Measurements from ENCODE around the gene MXD3.

MXD3 gene

DNA sequence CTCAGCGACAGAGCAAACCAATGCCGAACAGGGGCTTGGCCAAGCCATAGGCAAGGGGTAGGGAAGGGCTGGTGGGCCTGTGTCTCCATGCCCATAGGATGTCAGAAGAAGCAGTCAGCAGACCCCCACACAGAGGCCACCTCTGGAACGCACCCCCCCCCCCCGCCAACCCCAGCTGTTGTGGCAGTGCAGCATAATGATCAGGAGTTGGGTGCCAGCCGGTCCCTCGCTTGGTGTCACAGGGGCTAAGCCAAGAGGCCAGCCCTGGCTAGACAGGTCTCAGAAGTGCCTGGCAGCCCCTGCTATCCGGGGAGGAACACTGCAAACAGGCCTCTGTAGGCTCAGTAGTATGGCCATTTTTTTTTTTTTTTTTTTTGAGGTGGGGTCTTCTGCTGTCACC, 3.7 kb upstream of the MXD3 start:
- Histone ChIP-seq H3K4me3 (ENCODE audit: low read depth in 1 of 2, low read length in 2 of 2) (no peak overlapping the region), H3K36me3 (ENCODE audit: control insufficient read depth in 1 of 2, insufficient read depth in 2 of 2, low read length in 2 of 2) (no peaks in the 10 kb centered on the region), H3K4me1 (ENCODE audit: control insufficient read depth in 1 of 2, insufficient read depth in 2 of 2, low read length in 2 of 2) (peaks cover 0 to 25% of the 10 kb centered on the region in 2 donors), H3K27me3 (ENCODE audit: low read depth, low read length) (no peaks in the 10 kb centered on the region), H3K9me3 (ENCODE audit: control insufficient read depth in 1 of 2, low read length in 2 of 2) (no peaks in the 10 kb centered on the region), H3K27ac (ENCODE audit: low read length) (no peak overlapping the region)

DNA sequence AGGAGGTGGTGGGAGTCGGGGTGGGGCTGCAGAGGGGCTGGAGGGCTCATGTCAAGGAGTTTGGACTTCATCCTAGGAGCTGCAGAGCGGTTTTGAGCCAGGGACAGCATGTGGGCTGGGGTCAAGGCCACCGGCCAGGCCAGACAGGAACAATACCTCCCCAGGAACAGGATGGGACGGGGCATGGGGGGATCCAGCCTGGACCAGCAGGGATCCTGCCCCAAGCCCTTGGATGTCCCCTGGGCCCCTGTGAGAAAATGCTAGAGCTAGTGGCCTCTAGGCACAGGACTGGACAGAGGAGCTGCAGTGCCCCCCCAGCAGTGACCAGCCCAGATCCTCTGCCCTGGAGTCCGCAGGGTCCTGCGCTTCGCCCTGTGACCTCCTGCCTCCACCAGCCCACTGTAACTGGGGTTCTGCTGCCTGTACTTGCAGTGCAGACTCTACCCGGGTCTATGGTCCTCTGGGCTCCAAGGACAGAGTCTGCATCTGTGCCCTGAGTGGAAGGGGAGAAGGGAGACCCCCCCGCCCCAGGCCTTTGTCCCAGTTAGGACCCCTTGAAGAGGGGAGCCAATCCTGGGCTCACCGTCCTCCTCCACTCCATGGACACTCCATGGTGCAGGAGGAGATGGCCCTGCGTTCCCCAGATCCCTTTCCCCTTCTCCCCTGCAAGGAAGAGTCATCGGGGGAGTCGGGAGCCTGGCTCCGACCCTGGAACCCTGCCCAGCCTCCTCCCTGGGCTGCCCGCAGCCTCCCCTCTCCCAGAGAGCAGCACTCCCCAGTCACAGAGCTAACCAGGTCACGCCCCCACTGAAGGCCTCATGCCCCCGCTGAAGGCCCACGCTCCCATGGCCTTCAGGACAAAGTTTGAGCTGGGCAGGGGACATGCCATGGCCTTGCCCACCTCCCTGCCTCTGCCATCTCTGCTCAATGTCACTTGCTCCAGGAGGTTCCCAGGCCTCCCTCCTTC, 3.0 kb upstream of the MXD3 start:
- no peaks in the 10 kb centered on the region for H3K9me3 ChIP-seq (ENCODE audit: control insufficient read depth in 1 of 2, low read length in 2 of 2)
- no peaks in the 10 kb centered on the region for H3K27me3 ChIP-seq (ENCODE audit: low read depth, low read length)
- no peak overlapping the region for H3K27ac ChIP-seq (ENCODE audit: low read length)
- H3K4me3 ChIP-seq (ENCODE audit: low read depth in 1 of 2, low read length in 2 of 2): no peak overlapping the region
- no peaks in the 10 kb centered on the region for H3K36me3 ChIP-seq (ENCODE audit: control insufficient read depth in 1 of 2, insufficient read depth in 2 of 2, low read length in 2 of 2)
- peaks cover 0 to 25% of the 10 kb centered on the region in 2 donors for H3K4me1 ChIP-seq (ENCODE audit: control insufficient read depth in 1 of 2, insufficient read depth in 2 of 2, low read length in 2 of 2)

DNA sequence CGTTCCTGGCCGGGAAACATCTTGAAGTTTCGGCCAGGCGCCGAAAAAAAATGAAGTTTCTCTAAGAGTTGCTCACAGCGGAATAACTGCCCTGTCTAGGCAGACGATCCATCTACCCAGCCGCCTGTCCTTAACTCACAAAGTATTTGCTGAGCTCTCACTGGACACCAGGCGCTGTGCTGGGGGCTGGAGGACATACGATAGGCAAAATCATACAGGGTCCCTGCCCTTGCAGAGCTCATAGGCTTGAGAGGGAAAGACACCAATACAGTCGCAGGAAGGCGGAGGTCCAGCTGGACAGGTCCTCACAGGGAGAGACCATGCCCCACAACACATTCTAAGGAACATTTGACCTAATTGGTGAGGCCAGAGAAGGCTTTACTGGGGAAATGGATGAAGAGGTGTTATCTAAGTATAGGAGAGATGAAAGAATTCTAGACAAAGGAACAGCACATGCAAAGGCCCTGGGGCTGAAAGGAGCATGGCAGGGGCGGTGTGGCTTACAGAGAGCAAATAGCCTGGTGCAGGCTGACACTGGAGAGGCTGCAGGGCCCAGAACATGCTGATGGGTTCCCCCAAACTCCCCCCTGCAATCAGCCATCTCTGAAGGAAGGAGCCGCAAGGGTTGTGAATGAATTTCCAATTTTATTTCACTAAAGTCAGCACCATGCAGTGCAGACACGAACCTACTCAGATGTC, 2.0 kb upstream of the MXD3 start:
- H3K27ac ChIP-seq (ENCODE audit: low read length): no peak overlapping the region
- peaks cover 0 to 25% of the 10 kb centered on the region in 2 donors for H3K4me1 ChIP-seq (ENCODE audit: control insufficient read depth in 1 of 2, insufficient read depth in 2 of 2, low read length in 2 of 2)
- H3K27me3 ChIP-seq (ENCODE audit: low read depth, low read length): no peaks in the 10 kb centered on the region
- no peak overlapping the region for H3K4me3 ChIP-seq (ENCODE audit: low read depth in 1 of 2, low read length in 2 of 2)
- no peaks in the 10 kb centered on the region for H3K36me3 ChIP-seq (ENCODE audit: control insufficient read depth in 1 of 2, insufficient read depth in 2 of 2, low read length in 2 of 2)
- H3K9me3 ChIP-seq (ENCODE audit: control insufficient read depth in 1 of 2, low read length in 2 of 2): no peaks in the 10 kb centered on the region

DNA sequence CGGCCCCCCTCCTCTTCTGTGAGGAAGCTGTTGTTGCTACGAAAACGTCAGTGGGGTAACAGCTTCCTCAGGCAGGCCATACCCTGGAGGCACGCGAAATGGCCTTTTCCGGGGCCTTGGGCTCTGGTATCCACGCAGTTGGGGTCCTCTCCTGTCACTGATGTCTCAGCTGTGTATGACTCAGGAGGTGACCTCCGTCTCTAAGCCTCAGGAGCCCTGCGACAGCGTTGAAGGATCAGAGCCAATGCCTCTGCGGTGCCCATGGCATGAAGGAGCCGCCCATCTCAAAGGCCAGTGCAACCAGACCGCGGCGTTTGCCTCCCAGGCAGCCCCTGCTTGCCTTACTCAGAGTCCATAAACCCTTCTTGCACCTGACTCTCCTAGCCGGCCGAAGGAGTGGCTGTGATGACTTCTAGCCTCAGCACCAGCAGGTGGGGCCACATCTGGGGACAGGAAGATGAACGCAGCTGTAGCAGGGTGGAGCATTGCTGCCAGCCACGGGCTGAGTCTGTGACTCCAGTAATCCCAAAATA, 1.0 kb upstream of the MXD3 start:
- Histone ChIP-seq H3K4me1 (ENCODE audit: control insufficient read depth in 1 of 2, insufficient read depth in 2 of 2, low read length in 2 of 2) (peaks cover 0 to 25% of the 10 kb centered on the region in 2 donors), H3K27ac (ENCODE audit: low read length) (peak overlapping the region; percentile 8), H3K9me3 (ENCODE audit: control insufficient read depth in 1 of 2, low read length in 2 of 2) (no peaks in the 10 kb centered on the region), H3K4me3 (ENCODE audit: low read depth in 1 of 2, low read length in 2 of 2) (peak overlapping the region in 1 of 2 donors; percentile 77), H3K36me3 (ENCODE audit: control insufficient read depth in 1 of 2, insufficient read depth in 2 of 2, low read length in 2 of 2) (no peaks in the 10 kb centered on the region), H3K27me3 (ENCODE audit: low read depth, low read length) (no peaks in the 10 kb centered on the region)

DNA sequence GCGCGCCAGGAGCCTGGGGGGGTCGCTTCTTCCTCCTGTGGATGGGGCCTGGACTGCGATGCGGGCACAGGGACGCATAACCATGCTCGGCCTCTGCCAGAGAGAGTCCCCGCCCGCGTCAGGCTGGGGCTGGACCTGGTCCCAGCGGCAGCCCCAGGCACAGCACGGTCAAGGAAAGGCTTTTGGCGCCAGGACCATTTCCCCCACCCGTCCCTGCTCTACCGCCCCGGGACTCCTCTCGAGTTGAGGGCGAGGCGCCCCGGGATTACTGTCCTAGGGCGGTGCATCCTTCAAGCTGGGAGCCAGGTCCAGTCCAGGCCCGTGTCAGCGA, 341 bp downstream of the MXD3 start:
- peak overlapping the region; percentile 48 to 77 for H3K4me3 ChIP-seq (ENCODE audit: low read depth in 1 of 2, low read length in 2 of 2)
- no peak overlapping the region for H3K27ac ChIP-seq (ENCODE audit: low read length)
- H3K27me3 ChIP-seq (ENCODE audit: low read depth, low read length): no peaks in the 10 kb centered on the region
- H3K9me3 ChIP-seq (ENCODE audit: control insufficient read depth in 1 of 2, low read length in 2 of 2): no peaks in the 10 kb centered on the region
- peaks cover 0 to 25% of the 10 kb centered on the region in 2 donors for H3K4me1 ChIP-seq (ENCODE audit: control insufficient read depth in 1 of 2, insufficient read depth in 2 of 2, low read length in 2 of 2)
- peaks cover 6 to 12% of the 10 kb centered on the region in 2 donors for H3K36me3 ChIP-seq (ENCODE audit: control insufficient read depth in 1 of 2, insufficient read depth in 2 of 2, low read length in 2 of 2)

DNA sequence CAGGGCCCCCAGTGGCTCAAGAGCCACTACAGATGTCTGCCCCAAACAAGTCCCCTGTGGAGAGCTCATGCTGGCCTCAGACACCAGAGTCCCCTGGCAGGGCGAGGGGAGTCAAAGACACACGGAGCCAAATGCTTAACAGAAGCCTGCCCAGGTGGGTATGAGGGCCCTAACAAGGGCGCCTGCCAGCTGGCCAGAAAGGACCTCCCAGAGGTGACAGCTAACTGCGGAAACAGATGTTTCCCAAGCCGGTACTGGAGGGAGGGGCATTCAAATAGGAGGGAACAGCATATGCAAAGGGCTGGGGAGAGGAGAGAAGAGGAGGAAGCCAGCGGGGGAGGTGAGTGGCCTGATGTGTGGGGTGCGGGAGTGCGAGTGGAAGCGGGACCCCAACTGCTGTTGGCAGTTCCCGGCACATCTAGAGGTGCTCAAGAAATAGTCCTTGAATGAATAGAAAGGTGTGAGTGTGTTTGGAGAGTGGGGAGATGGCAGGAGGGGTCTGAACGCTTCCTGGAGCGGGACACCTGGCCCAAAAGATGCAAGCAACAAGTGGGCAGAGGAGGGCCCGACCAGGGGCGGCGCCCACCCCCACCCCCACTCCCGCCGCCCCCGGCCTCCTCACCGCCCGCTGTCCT, 824 bp downstream of the MXD3 start:
- Histone ChIP-seq H3K9me3 (ENCODE audit: control insufficient read depth in 1 of 2, low read length in 2 of 2) (no peaks in the 10 kb centered on the region), H3K4me1 (ENCODE audit: control insufficient read depth in 1 of 2, insufficient read depth in 2 of 2, low read length in 2 of 2) (peaks cover 0 to 25% of the 10 kb centered on the region in 2 donors), H3K27ac (ENCODE audit: low read length) (no peak overlapping the region), H3K27me3 (ENCODE audit: low read depth, low read length) (no peaks in the 10 kb centered on the region), H3K4me3 (ENCODE audit: low read depth in 1 of 2, low read length in 2 of 2) (peak overlapping the region; percentile 30 to 77), H3K36me3 (ENCODE audit: control insufficient read depth in 1 of 2, insufficient read depth in 2 of 2, low read length in 2 of 2) (peaks cover 11 to 17% of the 10 kb centered on the region in 2 donors)

DNA sequence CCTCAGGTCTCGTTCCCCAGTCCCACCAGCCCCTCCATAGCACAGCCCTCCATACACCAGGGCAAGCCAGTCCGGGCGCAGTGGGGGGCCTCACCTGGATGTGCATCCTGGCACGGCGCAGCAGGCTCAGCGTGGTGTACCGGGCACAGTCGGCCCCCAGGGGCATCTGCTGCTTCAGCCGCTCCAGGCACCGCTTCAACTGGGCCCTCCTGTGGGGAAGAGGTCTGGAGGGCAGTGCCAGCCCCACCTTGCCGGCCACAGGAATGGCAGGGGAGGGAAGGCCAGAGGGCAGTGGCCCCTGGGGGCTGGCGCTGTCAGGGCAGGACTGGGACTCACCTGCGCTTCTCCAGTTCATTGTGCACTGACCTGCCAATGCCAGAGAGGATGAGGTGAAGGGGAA, 1.4 kb downstream of the MXD3 start:
- H3K4me1 ChIP-seq (ENCODE audit: control insufficient read depth in 1 of 2, insufficient read depth in 2 of 2, low read length in 2 of 2): peaks cover 0 to 29% of the 10 kb centered on the region in 2 donors
- H3K4me3 ChIP-seq (ENCODE audit: low read depth in 1 of 2, low read length in 2 of 2): no peak overlapping the region
- no peaks in the 10 kb centered on the region for H3K27me3 ChIP-seq (ENCODE audit: low read depth, low read length)
- no peaks in the 10 kb centered on the region for H3K9me3 ChIP-seq (ENCODE audit: control insufficient read depth in 1 of 2, low read length in 2 of 2)
- no peak overlapping the region for H3K27ac ChIP-seq (ENCODE audit: low read length)
- H3K36me3 ChIP-seq (ENCODE audit: control insufficient read depth in 1 of 2, insufficient read depth in 2 of 2, low read length in 2 of 2): peaks cover 16 to 22% of the 10 kb centered on the region in 2 donors

DNA sequence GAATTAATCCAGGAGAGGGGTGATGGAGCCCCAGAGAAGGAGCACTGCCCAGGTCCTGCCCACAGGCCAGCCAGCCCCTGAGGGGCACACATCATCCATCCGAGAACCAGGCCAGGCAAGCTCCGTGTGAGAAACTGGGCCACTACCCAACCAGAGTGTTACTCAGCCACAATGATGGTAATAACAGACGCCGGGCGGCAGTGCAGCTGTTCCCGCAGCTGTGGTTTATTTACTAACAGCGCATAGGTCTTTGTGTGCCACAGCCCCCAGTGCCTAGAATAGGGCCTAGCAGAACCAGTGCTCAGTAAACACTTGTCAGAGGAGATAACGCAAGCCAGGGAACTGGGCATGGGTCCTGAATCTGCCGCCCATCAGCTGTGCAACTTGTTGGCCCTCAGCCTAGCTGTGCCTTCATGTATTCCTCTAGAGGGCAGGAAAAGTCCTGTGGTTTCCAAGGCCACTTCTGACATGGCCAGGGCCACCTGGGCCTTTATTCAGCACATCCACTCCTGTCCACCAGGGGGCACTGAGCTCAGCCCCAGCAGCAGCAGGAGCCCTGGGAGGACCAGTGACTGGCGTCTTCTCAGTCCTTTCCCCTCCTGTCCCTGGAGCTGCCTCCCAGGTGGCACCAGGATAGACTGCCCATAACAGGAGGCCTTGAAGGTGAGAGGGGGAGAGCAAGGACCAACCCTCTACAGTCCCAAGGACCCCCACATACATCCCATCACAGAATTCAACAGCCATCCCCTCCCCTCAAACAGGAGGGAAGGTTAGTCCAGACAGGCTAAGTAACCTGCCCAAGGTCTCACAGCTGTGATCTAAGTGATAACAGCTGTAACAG, 2.1 kb downstream of the MXD3 start:
- H3K4me3 ChIP-seq (ENCODE audit: low read depth in 1 of 2, low read length in 2 of 2): no peak overlapping the region
- H3K27me3 ChIP-seq (ENCODE audit: low read depth, low read length): no peaks in the 10 kb centered on the region
- no peak overlapping the region for H3K27ac ChIP-seq (ENCODE audit: low read length)
- peaks cover 16 to 28% of the 10 kb centered on the region in 2 donors for H3K36me3 ChIP-seq (ENCODE audit: control insufficient read depth in 1 of 2, insufficient read depth in 2 of 2, low read length in 2 of 2)
- H3K9me3 ChIP-seq (ENCODE audit: control insufficient read depth in 1 of 2, low read length in 2 of 2): no peaks in the 10 kb centered on the region
- peaks cover 0 to 36% of the 10 kb centered on the region in 2 donors for H3K4me1 ChIP-seq (ENCODE audit: control insufficient read depth in 1 of 2, insufficient read depth in 2 of 2, low read length in 2 of 2)

DNA sequence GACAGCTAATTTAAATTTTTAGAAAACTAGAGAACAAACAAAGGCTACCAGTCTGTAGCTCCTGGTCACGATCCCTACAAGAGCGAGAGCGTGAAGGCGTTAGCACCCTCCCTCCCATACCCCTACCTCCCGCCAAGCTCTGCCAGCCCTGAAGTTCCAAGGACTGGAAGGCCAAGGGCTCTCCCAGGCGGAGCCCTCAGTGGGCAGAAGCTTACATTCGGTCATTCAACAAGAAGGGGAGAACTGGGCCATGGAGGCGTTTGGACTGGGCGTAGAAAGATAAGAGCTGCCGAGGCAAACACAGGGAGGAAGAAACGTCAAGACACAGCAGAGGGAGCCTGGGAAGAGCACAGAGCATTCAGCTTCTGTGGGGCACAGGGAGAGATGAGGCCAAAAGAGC, 3.0 kb downstream of the MXD3 start:
- peaks cover 5 to 41% of the 10 kb centered on the region in 2 donors for H3K4me1 ChIP-seq (ENCODE audit: control insufficient read depth in 1 of 2, insufficient read depth in 2 of 2, low read length in 2 of 2)
- no peak overlapping the region for H3K4me3 ChIP-seq (ENCODE audit: low read depth in 1 of 2, low read length in 2 of 2)
- H3K27me3 ChIP-seq (ENCODE audit: low read depth, low read length): no peaks in the 10 kb centered on the region
- peaks cover 16 to 28% of the 10 kb centered on the region in 2 donors for H3K36me3 ChIP-seq (ENCODE audit: control insufficient read depth in 1 of 2, insufficient read depth in 2 of 2, low read length in 2 of 2)
- H3K9me3 ChIP-seq (ENCODE audit: control insufficient read depth in 1 of 2, low read length in 2 of 2): no peaks in the 10 kb centered on the region
- H3K27ac ChIP-seq (ENCODE audit: low read length): no peak overlapping the region

DNA sequence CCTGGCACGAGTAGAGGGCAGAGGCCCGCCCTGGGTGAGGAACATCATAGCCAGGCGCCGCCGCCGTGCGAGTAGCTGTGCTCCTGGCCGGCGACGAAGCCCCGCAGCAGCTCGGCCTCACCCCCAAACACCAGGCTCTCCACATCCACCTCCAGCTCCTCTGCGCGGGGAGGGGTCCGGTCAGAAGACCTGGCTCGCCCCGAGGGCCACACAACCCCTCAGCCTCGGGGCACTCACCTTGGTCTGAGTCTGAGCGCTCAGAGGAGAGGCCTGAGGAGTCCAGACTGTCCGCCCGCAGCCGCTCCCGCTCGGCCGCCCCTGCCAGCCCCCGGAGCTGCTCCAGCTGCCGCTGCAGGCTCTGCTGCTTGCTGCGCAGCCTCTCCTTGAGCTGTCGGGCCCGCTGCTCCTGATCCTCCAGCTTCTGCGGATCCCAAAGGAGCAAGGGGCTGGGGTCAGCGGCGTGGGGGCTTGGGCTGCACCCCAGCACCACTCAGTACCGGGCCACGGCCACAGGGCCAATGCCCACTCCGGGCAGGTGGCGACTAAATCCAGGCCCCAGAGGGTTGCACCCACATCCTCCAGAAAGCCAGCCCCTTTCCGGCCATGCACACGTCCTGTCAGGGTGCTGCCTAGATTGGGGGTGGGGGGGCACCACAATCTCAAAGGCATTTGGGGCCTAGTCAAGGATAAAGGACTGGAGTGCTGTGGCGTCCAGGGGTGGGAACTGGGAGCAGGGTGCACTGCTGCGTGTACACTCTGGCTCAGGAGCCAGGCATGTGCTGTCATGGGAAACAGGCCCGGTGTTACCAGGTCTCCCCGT, 3.9 kb downstream of the MXD3 start:
- peaks cover 5 to 39% of the 10 kb centered on the region in 2 donors for H3K4me1 ChIP-seq (ENCODE audit: control insufficient read depth in 1 of 2, insufficient read depth in 2 of 2, low read length in 2 of 2)
- peak overlapping the region in 1 of 2 donors; percentile 37 for H3K4me3 ChIP-seq (ENCODE audit: low read depth in 1 of 2, low read length in 2 of 2)
- no peak overlapping the region for H3K27ac ChIP-seq (ENCODE audit: low read length)
- no peaks in the 10 kb centered on the region for H3K27me3 ChIP-seq (ENCODE audit: low read depth, low read length)
- peaks cover 16 to 28% of the 10 kb centered on the region in 2 donors for H3K36me3 ChIP-seq (ENCODE audit: control insufficient read depth in 1 of 2, insufficient read depth in 2 of 2, low read length in 2 of 2)
- H3K9me3 ChIP-seq (ENCODE audit: control insufficient read depth in 1 of 2, low read length in 2 of 2): no peaks in the 10 kb centered on the region
